ENCODE results near the gene CCDC150.
"Not testable (repeated sequence)": the region's sequence is repeated elsewhere in the genome, so short reads cannot be mapped to it uniquely, and the experiment has no call there.

CCDC150 gene

GRCh38 chr2:196718419-196719109, 79.0 kb downstream of the CCDC150 start:
- TF ChIP-seq, protein P1, sequence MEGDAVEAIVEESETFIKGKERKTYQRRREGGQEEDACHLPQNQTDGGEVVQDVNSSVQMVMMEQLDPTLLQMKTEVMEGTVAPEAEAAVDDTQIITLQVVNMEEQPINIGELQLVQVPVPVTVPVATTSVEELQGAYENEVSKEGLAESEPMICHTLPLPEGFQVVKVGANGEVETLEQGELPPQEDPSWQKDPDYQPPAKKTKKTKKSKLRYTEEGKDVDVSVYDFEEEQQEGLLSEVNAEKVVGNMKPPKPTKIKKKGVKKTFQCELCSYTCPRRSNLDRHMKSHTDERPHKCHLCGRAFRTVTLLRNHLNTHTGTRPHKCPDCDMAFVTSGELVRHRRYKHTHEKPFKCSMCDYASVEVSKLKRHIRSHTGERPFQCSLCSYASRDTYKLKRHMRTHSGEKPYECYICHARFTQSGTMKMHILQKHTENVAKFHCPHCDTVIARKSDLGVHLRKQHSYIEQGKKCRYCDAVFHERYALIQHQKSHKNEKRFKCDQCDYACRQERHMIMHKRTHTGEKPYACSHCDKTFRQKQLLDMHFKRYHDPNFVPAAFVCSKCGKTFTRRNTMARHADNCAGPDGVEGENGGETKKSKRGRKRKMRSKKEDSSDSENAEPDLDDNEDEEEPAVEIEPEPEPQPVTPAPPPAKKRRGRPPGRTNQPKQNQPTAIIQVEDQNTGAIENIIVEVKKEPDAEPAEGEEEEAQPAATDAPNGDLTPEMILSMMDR (IDR thresholded peaks at IDR 0.05; ENCODE audit: extremely low read depth, insufficient read depth, missing control alignments), result no peak
- in situ Hi-C loops (cut with MboI; ENCODE audit: low pct_unique_long_range_greater_than_20kb, low sequenced_read_pairs, unreplicated experiment), result no loop called here
- DNase-seq (ENCODE audit: low spot score), result no peak

DNA sequence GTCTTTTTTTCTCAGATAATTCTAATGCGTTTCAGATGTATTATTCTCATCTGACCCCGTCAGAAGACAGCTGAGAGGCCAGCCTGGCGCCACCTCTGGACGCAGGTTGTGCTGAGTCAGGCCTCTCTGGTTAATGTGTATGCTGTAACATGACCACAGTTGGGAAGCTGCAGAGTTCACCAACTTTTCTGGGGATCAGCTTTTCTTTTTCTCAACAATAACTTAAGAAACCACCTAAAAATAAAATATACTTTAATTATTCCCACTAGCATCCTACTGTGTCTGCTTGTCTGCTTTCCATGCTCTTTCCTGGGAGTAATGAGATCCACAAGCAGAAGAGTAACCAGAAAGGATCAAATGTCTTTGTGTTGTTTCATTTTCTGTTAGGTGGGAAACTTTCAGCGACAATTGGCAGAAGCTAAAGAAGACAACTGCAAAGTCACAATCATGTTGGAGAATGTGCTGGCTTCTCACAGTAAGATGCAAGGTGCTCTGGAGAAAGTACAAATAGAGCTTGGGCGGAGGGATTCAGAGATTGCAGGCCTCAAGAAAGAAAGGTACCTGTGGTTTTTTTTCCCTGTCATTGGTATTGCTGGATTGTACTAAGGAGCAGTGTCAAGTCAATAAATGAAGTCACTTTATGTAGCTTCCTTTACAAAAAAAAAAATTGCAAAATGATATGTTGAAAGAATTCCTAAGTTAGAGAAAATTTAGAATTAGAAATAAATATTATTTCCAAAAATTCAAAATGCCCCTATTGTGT, 79.8 kb downstream of the CCDC150 start:
- in situ Hi-C loops (cut with MboI; ENCODE audit: low pct_unique_long_range_greater_than_20kb, low sequenced_read_pairs, unreplicated experiment), result no loop called here
- DNase-seq (ENCODE audit: low spot score), result peak; percentile 11
- TF ChIP-seq, protein P1 (IDR thresholded peaks at IDR 0.05; ENCODE audit: extremely low read depth, insufficient read depth, missing control alignments), result no peak

GRCh38 chr2:196723571-196723970, 84.1 kb downstream of the CCDC150 start:
- no peak for DNase-seq (ENCODE audit: low spot score)
- TF ChIP-seq, protein P1 (IDR thresholded peaks at IDR 0.05; ENCODE audit: extremely low read depth, insufficient read depth, missing control alignments), result no peak
- in situ Hi-C loops (cut with MboI; ENCODE audit: low pct_unique_long_range_greater_than_20kb, low sequenced_read_pairs, unreplicated experiment), result no loop called here

DNA sequence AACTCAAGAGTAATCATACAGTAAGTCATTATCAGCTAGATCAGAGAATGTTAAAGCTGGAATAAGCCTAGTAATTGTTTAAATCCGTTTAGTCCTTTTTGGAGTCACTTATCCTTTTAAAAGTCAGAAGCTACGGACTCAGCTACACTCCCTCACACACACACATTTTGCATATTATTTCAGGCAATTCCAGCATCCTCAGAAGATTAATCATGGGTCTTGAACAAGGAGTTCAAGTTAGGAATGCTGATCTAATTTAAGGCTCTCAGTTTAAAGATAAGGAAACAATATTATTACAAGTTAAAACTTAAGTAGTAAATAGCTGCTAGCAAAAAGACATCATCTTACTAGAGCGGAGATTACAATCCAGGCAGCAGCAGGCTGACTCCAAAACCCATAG, 85.7 kb downstream of the CCDC150 start:
- no peak for DNase-seq (ENCODE audit: low spot score)
- TF ChIP-seq, protein P1 (IDR thresholded peaks at IDR 0.05; ENCODE audit: extremely low read depth, insufficient read depth, missing control alignments), result no peak
- in situ Hi-C loops (cut with MboI; ENCODE audit: low pct_unique_long_range_greater_than_20kb, low sequenced_read_pairs, unreplicated experiment), result no loop called here

GRCh38 chr2:196725882-196726281, 86.4 kb downstream of the CCDC150 start:
- TF ChIP-seq, protein P1 (IDR thresholded peaks at IDR 0.05; ENCODE audit: extremely low read depth, insufficient read depth, missing control alignments), result no peak
- in situ Hi-C loops (cut with MboI; ENCODE audit: low pct_unique_long_range_greater_than_20kb, low sequenced_read_pairs, unreplicated experiment), result no loop called here
- DNase-seq (ENCODE audit: low spot score), result no peak

- in situ Hi-C loops (cut with MboI; ENCODE audit: low pct_unique_long_range_greater_than_20kb, low sequenced_read_pairs, unreplicated experiment), result no loop called here
- TF ChIP-seq, protein P1 (IDR thresholded peaks at IDR 0.05; ENCODE audit: extremely low read depth, insufficient read depth, missing control alignments), result no peak
- DNase-seq (ENCODE audit: low spot score), result no peak
Measured at GRCh38 chr2:196729418-196729817, 89.9 kb downstream of the CCDC150 start.

- in situ Hi-C loops (cut with MboI; ENCODE audit: low pct_unique_long_range_greater_than_20kb, low sequenced_read_pairs, unreplicated experiment); DNase-seq (ENCODE audit: low spot score): not testable (repeated sequence)
Measured at GRCh38 chr2:196736646-196737045, 97.1 kb downstream of the CCDC150 start.
